Measurements from ENCODE around the gene BICD1.

BICD1 gene

DNA sequence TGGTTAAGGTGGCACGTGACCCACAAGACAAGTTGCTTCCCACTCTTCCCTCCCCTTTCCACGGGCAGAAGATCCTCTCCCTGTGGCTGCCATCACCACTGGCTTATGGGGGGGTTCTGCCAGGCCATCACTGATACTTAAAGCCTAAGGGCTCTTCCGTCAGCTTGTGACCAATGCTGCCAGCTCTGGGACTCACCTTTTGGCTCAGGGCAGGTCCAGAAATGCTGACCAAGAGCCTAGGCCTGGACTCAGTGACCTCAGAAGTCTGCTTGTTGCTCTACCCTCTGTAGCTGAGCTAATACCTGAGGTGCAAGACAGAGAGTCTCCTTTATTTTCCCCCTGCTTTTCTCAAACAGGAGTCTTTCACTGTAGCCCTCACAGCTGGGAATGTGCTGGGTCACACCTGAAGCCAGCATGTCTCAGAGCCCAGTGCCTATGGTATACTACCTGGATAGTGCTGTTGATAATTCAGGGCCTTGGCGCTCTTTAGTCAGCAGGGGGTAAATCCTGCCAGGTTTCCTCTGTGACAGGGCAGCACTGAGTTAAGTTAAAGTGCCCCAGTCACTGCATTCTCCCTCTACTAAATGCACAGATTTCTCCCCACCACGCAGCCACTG is 312.4 kb downstream of the BICD1 start:
- no peak for DNase-seq

DNA sequence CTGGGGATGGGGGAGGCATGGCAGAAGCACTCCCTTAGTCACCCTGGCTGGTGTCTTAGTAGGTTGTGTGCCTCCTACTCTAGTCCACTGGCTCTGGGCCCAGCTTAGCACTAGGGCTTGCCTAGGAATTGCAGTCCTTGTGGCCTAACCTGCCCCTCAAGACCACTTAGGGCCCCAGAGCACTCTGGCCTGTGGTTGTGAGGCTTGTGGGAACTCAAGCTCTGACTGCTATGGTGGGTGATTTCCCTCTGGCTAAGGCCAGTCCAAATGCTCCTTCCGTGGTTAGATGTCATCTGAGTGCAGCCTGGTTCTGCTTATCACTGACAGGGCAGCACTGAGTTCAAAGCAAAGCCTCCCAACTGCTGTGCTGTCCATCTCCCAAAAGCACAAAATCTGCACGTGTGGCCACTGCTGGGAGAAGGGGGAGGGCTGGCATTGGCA is 312.9 kb downstream of the BICD1 start:
- DNase-seq, result no peak

DNA sequence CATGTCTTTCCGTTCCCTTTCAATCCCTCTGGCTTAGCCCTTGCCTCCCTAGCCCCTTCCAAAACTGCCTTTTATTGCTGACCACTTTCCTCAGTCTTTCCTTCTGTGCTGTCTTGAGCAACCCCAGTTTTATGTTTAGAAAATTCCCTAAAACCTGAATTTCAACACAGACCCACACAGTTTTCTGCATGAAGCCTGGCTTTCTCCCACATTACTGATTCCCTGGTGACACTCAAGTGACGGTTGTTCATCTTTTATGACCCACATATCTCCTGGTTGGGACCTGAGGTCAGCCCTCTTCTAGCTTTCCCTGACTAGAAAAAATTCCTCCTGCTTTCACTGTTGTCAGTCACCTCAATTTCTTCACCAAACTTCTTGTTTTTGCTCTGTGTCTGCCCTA is 313.7 kb downstream of the BICD1 start:
- DNase-seq, result no peak

DNA sequence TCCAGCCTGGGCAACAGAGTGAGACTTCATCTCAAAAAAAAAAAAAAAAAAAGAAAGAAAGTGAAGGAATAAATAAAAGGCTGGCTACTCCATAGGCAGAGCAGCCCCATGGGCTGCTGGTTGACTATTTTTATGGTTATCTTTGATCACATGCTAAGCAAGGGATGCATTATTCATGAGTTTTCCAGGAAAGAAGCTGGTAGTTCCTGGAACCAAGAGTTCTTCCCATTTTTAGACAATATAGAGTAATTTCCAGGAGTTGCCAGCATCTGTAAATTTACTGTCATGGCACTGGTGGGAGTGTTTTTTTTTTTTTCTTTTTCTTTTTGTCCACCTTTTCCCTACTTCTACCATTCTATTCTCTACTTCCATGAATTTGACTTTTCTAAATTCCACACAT is 316.9 kb downstream of the BICD1 start:
- no peak for DNase-seq

DNA sequence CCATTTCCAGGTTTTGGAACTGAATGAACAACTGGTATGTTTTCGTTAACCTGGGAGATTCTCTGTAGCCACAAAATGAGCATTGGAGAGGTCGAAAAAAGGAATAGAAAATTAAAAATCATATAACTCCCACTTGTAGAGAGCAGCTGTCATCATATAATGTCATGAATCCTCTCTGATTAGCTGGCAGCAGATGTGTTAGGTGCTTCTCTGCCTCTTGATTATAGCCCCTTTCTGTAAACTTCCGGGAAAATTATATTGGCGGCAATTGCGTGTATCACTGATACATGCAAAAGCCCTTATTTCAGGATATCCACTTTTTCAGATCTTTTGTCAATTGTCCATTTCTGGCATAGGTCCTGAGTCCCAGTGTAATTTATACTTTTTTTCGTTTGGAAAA is 324.4 kb downstream of the BICD1 start:
- no peak for DNase-seq
